Measurements from ENCODE around the gene LTBP4. TPM values are rescaled to one million over a fixed set of nuclear protein-coding genes. Genes with fewer than 3 reads are reported as not detected.

Gene LTBP4
- total RNA-seq, 1 experiment from 2014 or later, result 20.3 TPM

GRCh38 chr19:40626918-40627317 lies 25.7 kb downstream of the LTBP4 start:
- Mint-ChIP-seq H3K27ac (ENCODE audit: unreplicated experiment) (no peak overlapping the region), H3K4me3 (ENCODE audit: low read depth, unreplicated experiment) (no peak overlapping the region), H3K36me3 (ENCODE audit: insufficient read depth, unreplicated experiment) (peaks cover 11% of the 10 kb centered on the region), H3K27me3 (ENCODE audit: unreplicated experiment) (no peaks in the 10 kb centered on the region), H3K9me3 (ENCODE audit: low read depth, unreplicated experiment) (peaks cover 3% of the 10 kb centered on the region), H3K4me1 (ENCODE audit: low read depth, unreplicated experiment) (no peaks in the 10 kb centered on the region)
- BruUV-seq (replicated peaks), result no TSS peak
- TF ChIP-seq CTCF (IDR thresholded peaks at IDR 0.05; ENCODE audit: unreplicated experiment), result no peak
- CTCF ChIA-PET, result no interaction called here
- DNase-seq, result no peak
- intact Hi-C loops (cut with micrococcal nuclease; ENCODE audit: unreplicated experiment), result no loop called here

- Mint-ChIP-seq H3K36me3 (ENCODE audit: insufficient read depth, unreplicated experiment) (peaks cover 11% of the 10 kb centered on the region), H3K4me1 (ENCODE audit: low read depth, unreplicated experiment) (no peaks in the 10 kb centered on the region), H3K27me3 (ENCODE audit: unreplicated experiment) (no peaks in the 10 kb centered on the region), H3K4me3 (ENCODE audit: low read depth, unreplicated experiment) (no peak overlapping the region), H3K9me3 (ENCODE audit: low read depth, unreplicated experiment) (peaks cover 3% of the 10 kb centered on the region), H3K27ac (ENCODE audit: unreplicated experiment) (no peak overlapping the region)
- no peak for TF ChIP-seq CTCF (IDR thresholded peaks at IDR 0.05; ENCODE audit: unreplicated experiment)
- BruUV-seq (replicated peaks), result no TSS peak
- no peak for DNase-seq
- CTCF ChIA-PET, result no interaction called here
- intact Hi-C loops (cut with micrococcal nuclease; ENCODE audit: unreplicated experiment), result no loop called here
These were observed 26.5 kb downstream of the LTBP4 start for GRCh38 chr19:40627486-40628279.

DNA sequence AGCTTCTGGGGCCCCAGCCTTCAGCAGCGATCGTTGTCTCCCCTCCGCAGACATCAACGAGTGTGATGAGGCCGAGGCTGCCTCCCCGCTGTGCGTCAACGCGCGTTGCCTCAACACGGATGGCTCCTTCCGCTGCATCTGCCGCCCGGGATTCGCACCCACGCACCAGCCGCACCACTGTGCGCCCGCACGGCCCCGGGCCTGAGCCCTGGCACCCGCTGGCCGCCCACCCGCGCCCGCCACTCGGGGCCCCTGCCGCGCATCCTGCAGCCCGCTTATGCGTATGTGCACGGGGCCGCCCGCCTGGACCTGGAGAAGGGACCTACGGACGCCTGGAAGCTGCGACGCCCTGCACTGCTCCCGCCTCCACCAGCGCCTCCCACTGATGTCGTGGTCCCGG lies 28.2 kb downstream of the LTBP4 start:
- DNase-seq, result no peak
- Mint-ChIP-seq H3K4me1 (ENCODE audit: low read depth, unreplicated experiment) (peaks cover 9% of the 10 kb centered on the region), H3K27ac (ENCODE audit: unreplicated experiment) (no peak overlapping the region), H3K36me3 (ENCODE audit: insufficient read depth, unreplicated experiment) (peaks cover 11% of the 10 kb centered on the region), H3K9me3 (ENCODE audit: low read depth, unreplicated experiment) (peaks cover 3% of the 10 kb centered on the region), H3K27me3 (ENCODE audit: unreplicated experiment) (peaks cover 6% of the 10 kb centered on the region), H3K4me3 (ENCODE audit: low read depth, unreplicated experiment) (no peak overlapping the region)
- TF ChIP-seq CTCF (IDR thresholded peaks at IDR 0.05; ENCODE audit: unreplicated experiment), result no peak
- CTCF ChIA-PET, result no interaction called here
- intact Hi-C loops (cut with micrococcal nuclease; ENCODE audit: unreplicated experiment), result no loop called here
- BruUV-seq (replicated peaks), result no TSS peak

GRCh38 chr19:40630571-40631160 lies 29.5 kb downstream of the LTBP4 start:
- DNase-seq, result no peak

More at GRCh38 chr19:40630571-40631160, 29.5 kb downstream of the LTBP4 start:
- intact Hi-C loops (cut with micrococcal nuclease; ENCODE audit: unreplicated experiment), result loop anchor here (10.0 kb wide), 1 partner anchor 326 kb away; no protein-coding TSS in a partner anchor
- Mint-ChIP-seq H3K4me1 (ENCODE audit: low read depth, unreplicated experiment) (peaks cover 9% of the 10 kb centered on the region), H3K4me3 (ENCODE audit: low read depth, unreplicated experiment) (no peak overlapping the region), H3K27ac (ENCODE audit: unreplicated experiment) (no peak overlapping the region), H3K9me3 (ENCODE audit: low read depth, unreplicated experiment) (no peaks in the 10 kb centered on the region), H3K27me3 (ENCODE audit: unreplicated experiment) (peaks cover 20% of the 10 kb centered on the region), H3K36me3 (ENCODE audit: insufficient read depth, unreplicated experiment) (peaks cover 11% of the 10 kb centered on the region)
- TF ChIP-seq CTCF (IDR thresholded peaks at IDR 0.05; ENCODE audit: unreplicated experiment), result no peak
- no TSS peak for BruUV-seq (replicated peaks)
- CTCF ChIA-PET, result no interaction called here
